H9 (cell line): ENCODE data around the gene LPO. TPM values are rescaled to one million over a fixed set of nuclear protein-coding genes. Genes with fewer than 3 reads are reported as not detected.

Experiments
- DNase-seq: peaks from one replicate; pipeline ENCODE4 v3.0.0-alpha.2; 2017
- H2AFZ ChIP-seq: one replicate; pipeline ENCODE4 v1.6.1; 2013; ENCODE audit warnings: mild to moderate bottlenecking, low read length, control low read depth, moderate library complexity
- H2AK5ac ChIP-seq: 2 replicates; pipeline ENCODE4 v1.6.1; 2013; ENCODE audit warnings: low read length, control low read depth, mixed read lengths; ENCODE audit not compliant: insufficient read length
- H2BK120ac ChIP-seq: one replicate; pipeline ENCODE4 v1.6.1; 2013; ENCODE audit warnings: low read depth, mild to moderate bottlenecking, low read length, control low read depth, inconsistent platforms; ENCODE audit not compliant: poor library complexity, severe bottlenecking
- H2BK12ac ChIP-seq: 2 replicates; pipeline ENCODE4 v1.6.1; 2013; ENCODE audit warnings: low read length, control low read depth, mixed read lengths, low read depth; ENCODE audit not compliant: insufficient read length
- H2BK15ac ChIP-seq: 2 replicates; pipeline ENCODE4 v1.6.1; 2013; ENCODE audit warnings: low read depth, low read length, control low read depth
- H2BK20ac ChIP-seq: one replicate; pipeline ENCODE4 v1.6.1; 2013; ENCODE audit warnings: low read depth, mild to moderate bottlenecking, low read length, control low read depth, inconsistent platforms; ENCODE audit not compliant: poor library complexity, severe bottlenecking
- H2BK5ac ChIP-seq: 2 replicates; pipeline ENCODE4 v1.6.1; 2013; ENCODE audit warnings: low read length, control low read depth, mixed read lengths; ENCODE audit not compliant: insufficient read length
- H3K14ac ChIP-seq: 2 replicates; pipeline ENCODE4 v1.6.1; 2013; ENCODE audit warnings: low read length, control low read depth; ENCODE audit not compliant: insufficient read depth
- H3K18ac ChIP-seq: 2 replicates; pipeline ENCODE4 v1.6.1; 2013; ENCODE audit warnings: low read depth, mild to moderate bottlenecking, mixed read lengths, low read length, control low read depth; ENCODE audit not compliant: insufficient read length
- H3K23ac ChIP-seq: 2 replicates; pipeline ENCODE4 v1.6.1; 2013; ENCODE audit warnings: low read length, control low read depth, mixed read lengths, low read depth; ENCODE audit not compliant: insufficient read length
- H3K23me2 ChIP-seq: 2 replicates; pipeline ENCODE4 v1.6.1; 2013; ENCODE audit warnings: low read depth, mild to moderate bottlenecking, mixed read lengths, low read length, control low read depth; ENCODE audit not compliant: insufficient read length, poor library complexity, severe bottlenecking
- H3K27ac ChIP-seq: 2 replicates; pipeline ENCODE4 v1.5.1; 2013; ENCODE audit warnings: low read length, control low read depth, mixed read lengths, low read depth; ENCODE audit not compliant: insufficient read length
- H3K27me3 ChIP-seq: 2 replicates; pipeline ENCODE4 v1.6.1; 2013; ENCODE audit warnings: low read length, control low read depth, inconsistent platforms; ENCODE audit not compliant: insufficient read depth
- H3K4ac ChIP-seq: 2 replicates; pipeline ENCODE4 v1.6.1; 2013; ENCODE audit warnings: low read depth, mild to moderate bottlenecking, control low read depth, inconsistent platforms, low read length, moderate library complexity
- H3K4me1 ChIP-seq: 2 replicates; pipeline ENCODE4 v1.6.1; 2013; ENCODE audit warnings: low read length, control low read depth, inconsistent platforms; ENCODE audit not compliant: insufficient read depth
- H3K4me2 ChIP-seq: 2 replicates; pipeline ENCODE4 v1.6.1; 2013; ENCODE audit warnings: low read length, control low read depth, mixed read lengths; ENCODE audit not compliant: insufficient read length, insufficient read depth
- H3K56ac ChIP-seq: 2 replicates; pipeline ENCODE4 v1.6.1; 2013; ENCODE audit warnings: low read depth, mild to moderate bottlenecking, mixed read lengths, low read length, control low read depth; ENCODE audit not compliant: insufficient read length
- H3K79me1 ChIP-seq: 2 replicates; pipeline ENCODE4 v1.6.1; 2013; ENCODE audit warnings: low read depth, mild to moderate bottlenecking, moderate library complexity, low read length, control low read depth, inconsistent platforms; ENCODE audit not compliant: insufficient read depth, poor library complexity, severe bottlenecking
- H3K79me2 ChIP-seq: 2 replicates; pipeline ENCODE4 v1.6.1; 2013; ENCODE audit warnings: low read length, control low read depth, inconsistent platforms; ENCODE audit not compliant: insufficient read depth
- H3K9ac ChIP-seq: 2 replicates; pipeline ENCODE4 v1.6.1; 2013; ENCODE audit warnings: low read length, control low read depth, mixed read lengths; ENCODE audit not compliant: insufficient read length; ENCODE audit errors: extremely low read depth
- H3K9me3 ChIP-seq: one replicate; pipeline ENCODE4 v1.6.1; 2013; ENCODE audit warnings: low read depth, low read length, inconsistent platforms; ENCODE audit not compliant: control insufficient read depth
- H3T11ph ChIP-seq: one replicate; pipeline ENCODE4 v1.6.1; 2013; ENCODE audit warnings: mild to moderate bottlenecking, low read length, control low read depth, inconsistent platforms
- H4K20me1 ChIP-seq: one replicate; pipeline ENCODE4 v1.6.1; 2013; ENCODE audit not compliant: control insufficient read depth, insufficient read length, insufficient read depth
- H4K5ac ChIP-seq: 2 replicates; pipeline ENCODE4 v1.6.1; 2013; ENCODE audit warnings: low read depth, mild to moderate bottlenecking, mixed read lengths, low read length, control low read depth; ENCODE audit not compliant: insufficient read length
- H4K8ac ChIP-seq: replicated peaks from 2 replicates; pipeline ENCODE4 v1.6.1; 2013; ENCODE audit warnings: low read length, control low read depth, mixed read lengths, low read depth; ENCODE audit not compliant: insufficient read length
- H4K91ac ChIP-seq: 2 replicates; pipeline ENCODE4 v1.6.1; 2013; ENCODE audit warnings: low read depth, mild to moderate bottlenecking, moderate library complexity, mixed read lengths, low read length, control low read depth; ENCODE audit not compliant: insufficient read length
- H3K27ac Mint-ChIP-seq, 3 experiments: 2 replicates in 2 of 3; 3 replicates in 1 of 3; pipeline ENCODE4 v1.8.0; 2020 to 2021; ENCODE audit warnings: mixed read lengths in 3 of 3, mild to moderate bottlenecking in 1 of 3, moderate library complexity in 1 of 3
- H3K27me3 Mint-ChIP-seq: 2 replicates; pipeline ENCODE4 v1.8.0; 2021; ENCODE audit warnings: low read depth, mild to moderate bottlenecking, moderate library complexity, mixed read lengths
- H3K36me3 Mint-ChIP-seq, 3 experiments: 2 replicates in 2 of 3; 3 replicates in 1 of 3; pipeline ENCODE4 v1.8.0; 2020 to 2021; ENCODE audit warnings: low read depth in 3 of 3, mixed read lengths in 3 of 3; ENCODE audit not compliant: insufficient read depth in 1 of 3
- H3K4me1 Mint-ChIP-seq, 2 experiments: 2 replicates each; pipeline ENCODE4 v1.8.0; 2020; ENCODE audit warnings: mixed read lengths in 2 of 2
- H3K4me3 Mint-ChIP-seq, 2 experiments: 2 replicates in 1 of 2; 3 replicates in 1 of 2; pipeline ENCODE4 v1.8.0; 2020 to 2021; ENCODE audit warnings: mild to moderate bottlenecking in 2 of 2, mixed read lengths in 2 of 2, moderate library complexity in 1 of 2
- H3K9me3 Mint-ChIP-seq, 2 experiments: 2 replicates in 1 of 2; 3 replicates in 1 of 2; pipeline ENCODE4 v1.8.0; 2020; ENCODE audit warnings: mild to moderate bottlenecking in 2 of 2, mixed read lengths in 2 of 2, moderate library complexity in 1 of 2
- CTCF ChIP-seq: fragments of 200-600 bp; sonication (generic); conservative IDR thresholded peaks from 3 replicates; pipeline ENCODE4 v1.8.0; 2021; ENCODE audit warnings: antibody characterized with exemption, mild to moderate bottlenecking
- WGBS: extraction: QIAGEN DNeasy Blood & Tissue Kit; methylation state at CpG from one replicate; pipeline ENCODE4 v1.1.7; 2013; ENCODE audit warnings: missing lambda C conversion rate, low lambda C conversion rate, mixed read lengths; ENCODE audit not compliant: insufficient read length; ENCODE audit errors: extremely low coverage; 5-methylcytosine and 5-hydroxymethylcytosine counted together
- total RNA-seq: library from RNA; stranded (reverse); gene quantifications from 2 replicates; pipeline ENCODE4 v1.2.1, GENCODE V29; 2021

The LPO gene
- total RNA-seq, 1 experiment from 2014 or later: 0.17 TPM

DNA sequence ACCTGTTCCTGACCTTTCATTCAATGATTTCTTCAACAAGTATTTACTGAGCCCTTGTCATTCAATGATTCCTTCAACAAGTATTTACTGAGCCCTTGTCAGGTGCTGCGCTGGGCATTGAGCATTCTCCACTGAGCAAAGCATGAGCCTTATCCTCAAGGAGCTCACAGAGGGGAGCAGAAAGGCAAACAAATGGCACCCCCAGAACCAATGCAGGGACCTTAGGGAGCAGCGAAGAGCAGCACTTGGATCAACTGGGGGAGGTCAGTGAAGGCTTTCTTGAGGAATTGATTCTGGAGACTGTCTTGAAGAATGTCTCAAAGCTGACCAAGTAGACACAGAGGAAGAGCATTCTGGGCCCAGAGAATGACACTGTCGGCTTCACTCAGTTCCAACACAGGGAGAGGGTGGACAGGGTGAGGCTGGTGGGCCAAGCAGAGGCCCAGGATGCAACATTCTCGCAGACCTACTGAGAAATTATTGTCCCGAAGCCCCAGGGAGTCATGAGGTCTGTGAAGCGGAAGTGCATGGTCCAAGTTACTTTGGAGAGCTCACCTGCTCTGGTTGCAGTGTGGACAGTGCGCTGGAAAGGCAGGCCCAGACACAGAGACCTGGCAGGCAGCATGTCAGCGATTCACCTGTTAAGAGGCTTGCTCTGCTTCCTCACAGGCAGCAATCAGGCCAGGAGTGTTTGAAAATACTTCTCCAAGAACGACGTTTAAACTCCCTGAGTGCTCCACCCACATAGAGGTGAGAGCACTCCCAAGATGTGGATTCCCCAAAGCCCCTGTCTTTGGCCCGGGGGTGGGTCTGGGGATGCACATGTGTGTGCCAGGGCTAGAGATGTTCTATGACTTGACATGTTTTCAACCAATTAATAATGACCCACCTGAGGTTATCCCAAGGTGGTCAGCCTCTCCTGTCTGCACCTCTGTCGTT, 45.6 kb downstream of the LPO start:
- no peak overlapping the region for H2AFZ ChIP-seq
- H2BK15ac ChIP-seq: no peak overlapping the region
- no peaks in the 10 kb centered on the region for H3K79me1 ChIP-seq
- H2BK5ac ChIP-seq: no peak overlapping the region
- H4K5ac ChIP-seq: no peak overlapping the region
- H3K9ac ChIP-seq: no peak overlapping the region
- TF ChIP-seq CTCF: no peak
- H3K23ac ChIP-seq: no peak overlapping the region
- Mint-ChIP-seq H3K9me3 (no peaks in the 10 kb centered on the region), H3K27me3 (peaks cover 3% of the 10 kb centered on the region), H3K4me3 (no peak overlapping the region), H3K4me1 (peaks cover 22 to 28% of the 10 kb centered on the region in 2 experiments), H3K36me3 (no peaks in the 10 kb centered on the region; a peak in 1 of 7 replicates), H3K27ac (peak overlapping the region; percentile 75 to 85 (median 84); a peak in 6 of 7 replicates)
- no CpG with 5 or more reads among the region's 12 CpGs for WGBS
- H3T11ph ChIP-seq: no peak overlapping the region
- H4K91ac ChIP-seq: no peak overlapping the region
- H3K27ac ChIP-seq: no peak overlapping the region
- H3K27me3 ChIP-seq: no peaks in the 10 kb centered on the region
- H2BK20ac ChIP-seq: no peak overlapping the region
- H3K4me1 ChIP-seq: peaks cover 3% of the 10 kb centered on the region; the same call in 1 of the 2 replicates
- no peak overlapping the region for H3K14ac ChIP-seq
- DNase-seq: no peak
- H3K4me2 ChIP-seq: no peak overlapping the region
- H3K56ac ChIP-seq: no peak overlapping the region
- no peak overlapping the region for H3K4ac ChIP-seq
- no peak overlapping the region for H2BK120ac ChIP-seq
- no peak overlapping the region for H2BK12ac ChIP-seq
- H3K18ac ChIP-seq: no peak overlapping the region
- no peaks in the 10 kb centered on the region for H3K23me2 ChIP-seq
- no peaks in the 10 kb centered on the region for H3K79me2 ChIP-seq
- no peak overlapping the region for H4K8ac ChIP-seq
- no peaks in the 10 kb centered on the region for H4K20me1 ChIP-seq
- H3K9me3 ChIP-seq: no peaks in the 10 kb centered on the region
- H2AK5ac ChIP-seq: no peak overlapping the region
